ENCODE measurements around the gene NACC2.

NACC2 gene

DNA sequence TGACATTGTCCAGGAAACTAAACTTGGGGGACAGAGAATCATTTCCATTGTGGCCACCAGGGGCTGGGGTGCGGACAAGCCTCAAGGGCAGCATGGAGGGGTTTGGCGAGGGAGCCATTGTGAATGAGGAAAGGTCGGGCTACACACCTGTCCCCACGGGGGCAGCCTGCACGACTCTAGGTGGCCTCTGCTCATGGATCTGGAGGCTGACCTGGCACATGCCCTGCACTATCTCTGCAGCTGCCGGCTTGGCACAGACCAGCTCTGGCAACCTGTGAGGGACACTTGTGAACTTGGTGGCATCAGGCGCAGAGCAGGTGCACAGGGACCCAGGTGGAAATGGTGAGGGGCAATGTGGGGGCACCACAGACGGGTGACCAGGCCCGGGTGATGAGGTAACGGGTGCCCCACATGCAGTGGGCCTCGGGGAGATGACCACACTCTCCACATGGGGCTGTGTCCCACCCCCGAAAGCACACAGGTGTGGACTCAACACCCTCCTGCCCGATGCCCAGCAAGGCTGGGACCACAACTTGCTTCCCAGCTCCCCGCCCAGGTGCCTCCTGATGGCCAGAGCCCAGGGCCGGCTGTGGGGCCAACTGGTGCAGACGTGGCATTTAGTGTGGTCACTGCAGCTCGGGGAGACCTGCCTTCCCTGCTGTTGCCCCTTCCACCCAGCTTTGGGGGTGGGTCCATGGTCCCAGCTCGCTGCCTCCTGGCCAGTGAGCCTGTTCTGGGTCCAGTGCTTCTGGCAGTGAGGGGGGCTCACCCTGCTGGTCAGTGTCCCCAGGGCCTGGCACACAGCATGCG is 73.0 kb downstream of the NACC2 start:
- DNase-seq (ENCODE audit: low read depth): no peak

- no peak for DNase-seq (ENCODE audit: low read depth)
These were observed 73.8 kb downstream of the NACC2 start for GRCh38 chr9:136021171-136021871.

DNA sequence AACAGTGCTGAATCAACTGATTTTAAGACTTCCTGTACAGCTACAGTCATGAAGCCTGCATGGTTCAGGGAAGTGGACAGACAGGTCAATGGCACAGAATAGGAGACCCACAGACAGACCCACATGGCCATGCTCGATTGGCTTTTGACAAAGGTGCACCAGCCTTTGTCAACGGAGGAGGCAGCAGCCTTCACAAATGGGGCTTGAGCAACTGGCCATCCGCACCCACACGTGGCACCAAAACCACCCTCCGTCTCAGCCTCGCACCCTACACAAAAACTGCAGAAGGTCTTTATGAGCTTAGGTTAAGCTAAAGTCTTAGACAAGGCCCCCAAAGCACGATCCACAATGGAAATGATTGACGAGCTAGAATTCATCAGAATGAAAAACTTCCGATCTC is 74.4 kb downstream of the NACC2 start:
- DNase-seq (ENCODE audit: low read depth): no peak

DNA sequence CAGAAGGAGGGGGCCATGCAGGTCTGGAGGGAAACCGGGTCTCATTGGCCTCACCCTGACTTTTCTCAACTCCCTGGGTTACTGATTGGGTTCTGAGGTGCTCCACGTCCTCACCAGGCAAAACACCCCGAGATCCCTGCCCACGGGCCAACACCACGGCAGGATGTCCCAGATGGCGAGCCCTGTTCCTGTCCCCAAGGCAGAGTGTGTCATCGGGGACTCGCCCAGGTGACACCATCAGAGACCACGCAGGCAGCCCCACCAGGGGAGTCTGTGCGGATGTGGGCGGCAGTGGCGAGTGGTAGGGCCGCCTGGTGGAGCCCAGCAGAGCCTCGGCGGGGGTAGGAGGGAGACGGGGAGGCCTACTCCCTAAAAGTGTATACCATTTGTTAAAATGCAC is 74.9 kb downstream of the NACC2 start:
- DNase-seq (ENCODE audit: low read depth): no peak

DNA sequence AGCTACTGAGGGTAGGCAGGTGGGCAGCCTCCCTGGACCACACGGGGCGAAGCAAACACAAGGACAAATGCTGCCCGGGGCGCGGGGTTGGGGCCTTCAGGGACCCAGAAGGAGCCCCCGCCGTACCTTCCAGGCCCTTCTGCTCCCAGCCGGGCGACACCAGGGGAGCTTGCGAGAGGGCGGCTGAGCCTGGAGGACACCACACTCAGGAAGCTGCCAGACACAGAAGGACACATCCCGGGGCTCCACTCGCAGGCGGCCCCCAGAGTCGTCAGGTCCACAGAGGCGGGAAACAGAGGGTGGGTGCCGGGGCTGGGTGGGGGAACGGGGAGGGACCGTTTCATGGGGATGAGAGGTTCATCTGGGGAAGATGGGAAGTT is 75.4 kb downstream of the NACC2 start:
- no peak for DNase-seq (ENCODE audit: low read depth)

- no peak for DNase-seq (ENCODE audit: low read depth)
These were observed 75.9 kb downstream of the NACC2 start for GRCh38 chr9:136019041-136019680.

DNA sequence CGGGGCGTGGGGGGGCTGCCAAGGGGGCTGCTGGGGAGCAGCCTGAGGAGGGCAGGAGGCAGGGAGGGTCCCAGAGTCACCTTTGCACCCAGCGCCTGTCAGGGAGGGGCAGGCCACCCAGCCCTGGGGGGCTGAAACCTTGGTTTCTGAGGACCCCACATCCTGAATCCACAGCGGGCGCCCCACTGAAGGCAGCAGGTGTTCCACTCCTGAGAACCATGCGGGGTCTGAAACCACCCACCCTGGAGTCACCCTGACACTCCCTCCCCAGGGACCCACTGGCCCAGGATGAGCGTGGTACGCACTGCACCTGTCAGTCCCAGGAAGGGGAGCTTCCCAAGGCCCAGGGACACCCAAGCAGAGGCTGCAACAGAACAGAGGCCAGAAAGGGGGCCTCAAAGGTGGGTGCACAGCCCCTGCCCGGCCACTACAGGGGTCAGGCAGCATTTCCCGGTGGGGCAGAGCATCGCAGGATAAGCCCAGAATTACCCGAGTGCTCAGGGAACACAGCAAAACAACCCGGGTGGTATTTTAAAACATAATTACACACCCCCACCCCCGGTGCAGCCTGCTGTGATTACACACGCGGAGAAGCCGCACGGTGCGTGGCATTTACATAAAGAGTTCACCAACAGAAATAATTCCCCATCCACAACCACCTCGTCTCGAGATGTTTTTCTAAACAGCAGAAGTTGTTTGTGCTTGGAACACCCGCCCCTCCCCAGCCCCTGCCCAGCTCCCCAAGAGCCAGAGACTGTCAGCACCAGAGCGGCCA is 76.6 kb downstream of the NACC2 start:
- no peak for DNase-seq (ENCODE audit: low read depth)

DNA sequence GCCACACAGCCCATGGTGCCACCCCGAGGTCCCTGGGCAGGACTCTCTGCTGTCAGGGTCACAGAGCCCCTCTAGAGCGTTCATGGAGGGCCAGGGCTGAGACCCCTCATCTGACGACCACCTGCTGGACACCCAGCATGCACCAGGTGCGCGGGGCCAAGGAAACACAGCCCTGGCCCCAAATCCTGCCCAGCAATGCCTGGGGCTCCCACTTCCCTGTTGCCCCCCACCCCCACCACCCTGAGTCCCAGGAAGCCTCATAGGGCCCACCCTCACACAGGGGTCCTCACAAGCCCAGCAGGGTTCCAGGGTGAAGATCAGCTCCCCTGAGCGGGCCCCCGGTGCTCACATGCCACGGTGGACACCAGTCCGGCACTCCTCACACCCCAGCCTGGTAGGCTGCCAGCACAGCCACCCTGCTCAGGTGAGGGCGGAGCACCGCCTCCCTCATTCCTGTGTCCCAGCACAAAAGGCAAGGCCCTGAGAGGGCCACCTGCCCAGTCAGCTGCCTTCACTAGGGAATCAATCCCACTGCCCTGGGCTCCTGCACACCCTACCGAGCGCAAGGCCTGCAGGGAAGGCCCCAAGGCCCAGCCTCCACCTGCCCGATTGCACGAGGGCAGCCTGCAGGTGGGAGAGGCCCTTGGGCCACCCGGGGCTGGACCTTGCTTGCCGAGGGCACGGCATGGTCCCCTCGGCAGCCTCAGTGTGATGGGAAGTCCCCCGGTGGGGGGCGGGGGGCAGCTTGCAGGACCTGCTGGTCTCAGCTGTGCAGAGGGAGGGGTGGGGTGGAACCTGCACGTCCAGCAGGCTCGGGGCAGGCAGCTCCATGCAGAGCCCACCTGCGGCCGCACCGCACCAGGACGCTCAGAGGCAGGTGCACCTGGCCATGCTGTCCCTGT is 77.5 kb downstream of the NACC2 start:
- DNase-seq (ENCODE audit: low read depth): no peak

GRCh38 chr9:136016572-136017288 is 78.4 kb downstream of the NACC2 start:
- no peak for DNase-seq (ENCODE audit: low read depth)

DNA sequence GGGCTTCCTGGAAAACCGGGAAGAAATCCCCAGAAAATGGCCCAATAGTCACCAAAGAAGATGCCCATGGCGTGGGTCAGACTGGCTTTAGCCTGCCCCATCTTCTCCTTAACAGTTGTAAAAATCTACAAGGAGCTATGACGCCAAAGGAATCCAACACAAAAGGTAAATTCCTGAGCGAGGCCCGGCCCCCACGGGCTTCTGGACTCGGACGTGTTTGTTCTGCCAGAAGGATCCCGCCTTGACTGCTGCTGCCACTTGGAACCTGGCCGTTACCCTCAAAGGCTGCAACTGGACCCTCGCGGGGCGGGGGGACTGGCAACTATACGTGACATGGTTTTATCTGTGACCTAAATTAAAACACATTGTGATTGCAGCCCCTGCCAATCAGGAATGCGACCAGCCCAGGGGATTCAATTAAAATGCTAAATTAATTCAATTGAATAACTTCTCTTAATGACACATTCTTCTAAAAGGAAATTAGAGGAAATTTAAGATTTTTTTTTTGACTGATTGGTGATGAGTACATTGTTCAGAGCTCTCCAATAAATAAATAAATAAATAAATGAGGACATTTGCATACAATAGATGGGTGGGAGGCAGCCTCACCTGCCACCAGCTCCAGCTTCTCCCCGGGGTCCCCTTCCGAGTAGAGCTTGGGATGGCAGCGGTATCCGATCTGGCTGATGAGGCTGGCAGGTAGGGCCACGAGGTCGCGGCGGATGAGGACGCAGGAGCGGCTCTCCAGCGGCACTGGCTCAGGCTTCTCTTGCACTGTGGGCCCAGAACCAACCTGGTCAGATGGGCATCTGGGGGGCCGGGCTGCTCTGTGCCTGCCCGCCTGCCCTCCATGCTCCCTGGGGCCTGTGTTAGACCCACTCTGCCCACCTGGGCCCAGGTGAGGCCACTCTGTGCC is 79.2 kb downstream of the NACC2 start:
- DNase-seq (ENCODE audit: low read depth): no peak

DNA sequence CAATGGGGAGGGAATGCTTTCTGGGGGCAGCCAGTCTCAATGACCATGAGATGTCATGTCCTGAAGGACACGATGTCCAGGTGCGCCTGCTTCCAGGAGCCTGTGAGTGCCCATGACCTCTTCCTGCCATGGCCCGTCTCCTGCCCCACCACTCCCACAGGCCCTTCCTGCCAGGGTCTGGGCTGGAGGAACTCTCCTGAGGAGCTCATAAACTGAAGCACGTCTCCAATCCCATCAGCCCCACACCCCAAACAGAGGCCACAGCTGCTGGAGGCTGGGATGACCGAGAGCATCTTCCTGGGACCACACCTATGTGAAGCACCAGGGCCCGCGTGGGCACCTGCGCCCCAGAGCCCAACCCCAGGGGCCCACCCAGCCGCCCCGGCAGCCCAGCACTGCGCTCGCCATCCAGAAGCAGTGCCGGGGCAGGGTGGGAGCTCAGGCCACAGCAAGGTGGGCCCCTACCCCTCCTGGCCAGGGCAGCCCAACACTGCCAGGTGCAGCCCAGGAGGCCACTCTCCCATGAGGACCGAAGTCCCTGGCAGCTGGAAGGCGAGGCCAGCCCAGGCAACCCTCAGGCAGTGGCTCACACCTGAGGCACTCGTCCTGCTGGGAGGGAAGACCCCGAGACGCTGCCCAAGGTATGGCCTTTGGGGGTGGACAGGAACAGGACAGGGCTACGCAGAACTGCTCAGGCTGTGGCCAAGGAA is 80.0 kb downstream of the NACC2 start:
- DNase-seq (ENCODE audit: low read depth): no peak

- no peak for DNase-seq (ENCODE audit: low read depth)
These were observed 80.8 kb downstream of the NACC2 start for GRCh38 chr9:136014147-136014923.

- DNase-seq (ENCODE audit: low read depth): no peak
These were observed 81.5 kb downstream of the NACC2 start for GRCh38 chr9:136013524-136014034.

GRCh38 chr9:136013116-136013515 is 82.0 kb downstream of the NACC2 start:
- DNase-seq (ENCODE audit: low read depth): no peak

- DNase-seq (ENCODE audit: low read depth): no peak
These were observed 82.4 kb downstream of the NACC2 start for GRCh38 chr9:136012651-136013050.

DNA sequence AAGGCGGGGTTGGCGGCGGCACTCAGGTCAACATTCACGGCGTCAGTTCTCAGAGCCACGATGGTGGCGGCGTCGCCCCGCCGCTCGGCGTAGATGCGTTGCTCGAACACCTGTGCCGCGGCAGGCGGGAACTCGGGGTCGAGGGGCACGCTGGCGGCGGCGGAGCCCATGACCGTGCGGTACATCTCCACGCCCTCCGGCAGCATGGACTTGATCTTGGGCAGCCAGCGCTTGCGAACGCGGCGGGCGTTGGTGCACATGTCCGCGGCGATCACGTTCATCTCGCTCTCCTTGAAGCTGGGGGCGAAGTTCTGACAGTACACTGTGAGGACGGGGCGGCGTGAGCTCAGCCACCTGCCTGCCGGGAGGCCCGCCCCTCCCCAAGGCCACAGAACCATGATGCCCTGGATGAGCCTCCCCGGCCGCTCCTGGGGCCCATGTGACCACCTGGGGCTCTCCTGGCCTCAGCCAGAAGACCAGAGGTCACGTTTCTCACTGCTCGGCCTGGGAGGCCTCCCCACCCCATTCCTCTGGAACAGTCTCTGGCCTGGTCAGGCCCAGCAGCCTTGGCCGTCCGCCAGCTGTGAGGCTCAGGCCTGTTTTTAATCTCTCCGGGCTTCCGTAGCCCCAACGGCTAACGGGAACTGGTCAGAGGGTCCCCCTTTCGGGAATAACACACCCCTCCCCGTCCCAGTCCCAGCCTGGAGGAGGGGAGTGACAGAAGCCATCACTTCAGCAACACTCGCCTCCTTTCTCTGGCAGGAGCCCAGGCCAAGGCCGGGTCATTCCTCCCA is 83.2 kb downstream of the NACC2 start:
- DNase-seq (ENCODE audit: low read depth): no peak

- no peak for DNase-seq (ENCODE audit: low read depth)
These were observed 83.8 kb downstream of the NACC2 start for GRCh38 chr9:136011376-136011702.

Data from HS-27A (cell line).